ENCODE data around the gene UBE2V1. TPM values are rescaled to one million over a fixed set of nuclear protein-coding genes. Genes with fewer than 3 reads are reported as not detected.
A peak's percentile ranks its signal among the peaks of the same experiment; 100 is the strongest.

Gene UBE2V1
- total and polyA plus RNA-seq, 2 of the 13 experiments (the other 11 are each of a cell fraction or from before 2014, with no cell fraction given): 81.3 to 132 TPM

- TF ChIP-seq HIC2 (CRISPR knock-in tag; IDR thresholded peaks at IDR 0.05; ENCODE audit: low read depth) (peak; percentile 66), ZBTB44 (CRISPR knock-in tag; IDR thresholded peaks at IDR 0.05) (peak; percentile 80; the same call in 1 of the 2 replicates), ATF4 (CRISPR knock-in tag; IDR thresholded peaks at IDR 0.05) (peak in 1 of 2 experiments; percentile 41; a peak in 1 of 4 replicates), MAFF (IDR thresholded peaks at IDR 0.05; ENCODE audit: low read depth, low read length) (no peak), KLF16 (CRISPR knock-in tag; IDR thresholded peaks at IDR 0.05) (peak in 1 of 2 experiments; percentile 90; a peak in 3 of 4 replicates), KDM3A (CRISPR knock-in tag; IDR thresholded peaks at IDR 0.05; ENCODE audit: low read depth) (peak; percentile 36; the same call in 1 of the 2 replicates), TCF7L2 (IDR thresholded peaks at IDR 0.05; ENCODE audit: low read depth, low read length) (no peak), ZNF33A (CRISPR knock-in tag; IDR thresholded peaks at IDR 0.05; ENCODE audit: borderline replicate concordance) (peak; percentile 22; the same call in 1 of the 2 replicates), U2AF1 (optimal IDR thresholded peaks at IDR 0.05; ENCODE audit: low read depth, low read length) (no peak), NFKB2 (CRISPR knock-in tag; IDR thresholded peaks at IDR 0.05; ENCODE audit: borderline replicate concordance) (peak; percentile 56; the same call in 1 of the 2 replicates), ZNF343 (CRISPR knock-in tag; IDR thresholded peaks at IDR 0.05) (peak; percentile 71; the same call in 1 of the 2 replicates), ZNF564 (CRISPR knock-in tag; IDR thresholded peaks at IDR 0.05) (peak; percentile 87; the same call in 1 of the 2 replicates)
- TF ChIP-seq, protein P1, sequence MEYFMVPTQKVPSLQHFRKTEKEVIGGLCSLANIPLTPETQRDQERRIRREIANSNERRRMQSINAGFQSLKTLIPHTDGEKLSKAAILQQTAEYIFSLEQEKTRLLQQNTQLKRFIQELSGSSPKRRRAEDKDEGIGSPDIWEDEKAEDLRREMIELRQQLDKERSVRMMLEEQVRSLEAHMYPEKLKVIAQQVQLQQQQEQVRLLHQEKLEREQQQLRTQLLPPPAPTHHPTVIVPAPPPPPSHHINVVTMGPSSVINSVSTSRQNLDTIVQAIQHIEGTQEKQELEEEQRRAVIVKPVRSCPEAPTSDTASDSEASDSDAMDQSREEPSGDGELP (IDR thresholded peaks at IDR 0.05; ENCODE audit: borderline replicate concordance, low read depth): peak; percentile 84; the same call in 1 of the 2 replicates
These were observed 40.8 kb upstream of the UBE2V1 start, which contains the start of gene PEDS1 (continued) for GRCh38 chr20:50153500-50154377.
